ENCODE results near the gene TRUB1.

The TRUB1 gene

DNA sequence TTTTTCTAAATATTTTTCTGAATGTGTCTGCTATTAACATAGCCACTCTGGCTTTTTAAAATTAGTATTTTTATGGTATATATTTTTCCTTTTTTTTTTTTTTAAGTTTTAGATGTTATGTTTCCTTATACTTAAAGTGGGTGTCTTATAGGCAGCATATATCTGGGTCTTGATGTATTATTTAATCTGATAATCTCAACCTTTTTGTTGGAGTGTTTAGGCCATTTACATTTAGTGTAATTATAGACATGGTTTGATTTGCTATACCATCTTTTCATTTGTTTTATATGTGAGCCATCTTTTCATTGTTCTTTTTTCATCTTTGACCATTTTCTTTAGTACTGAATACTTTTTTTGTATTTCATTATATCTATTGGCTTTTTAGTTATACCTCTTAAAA lies 45.0 kb downstream of the TRUB1 start:
- FAIRE-seq, result peak; percentile 15

- no peak for FAIRE-seq
Measured at GRCh38 chr10:114987995-114988394, 50.0 kb downstream of the TRUB1 start.

DNA sequence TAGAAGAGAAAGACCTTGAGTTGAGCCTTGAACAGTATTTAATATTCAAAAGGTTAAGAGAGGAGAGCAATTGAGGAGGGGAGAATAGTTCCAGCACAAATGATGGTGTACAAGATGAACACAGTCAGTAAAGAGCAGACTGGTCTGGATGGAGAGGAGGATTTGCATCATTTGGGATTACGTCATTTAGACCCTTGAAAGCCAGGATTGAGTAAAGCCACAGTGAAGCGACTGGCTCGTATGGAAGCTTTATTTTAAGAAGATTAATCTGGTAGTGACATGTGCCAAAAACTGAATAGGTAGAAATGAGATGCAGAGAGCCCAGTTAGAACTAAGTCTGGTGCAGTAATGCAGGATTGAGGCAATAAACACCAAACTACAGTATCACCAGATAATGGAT lies 52.6 kb downstream of the TRUB1 start:
- no peak for FAIRE-seq

- no peak for FAIRE-seq
Measured at GRCh38 chr10:114990991-114991390, 53.0 kb downstream of the TRUB1 start.

GRCh38 chr10:114992189-114992775 lies 54.3 kb downstream of the TRUB1 start:
- peak; percentile 70 for FAIRE-seq

DNA sequence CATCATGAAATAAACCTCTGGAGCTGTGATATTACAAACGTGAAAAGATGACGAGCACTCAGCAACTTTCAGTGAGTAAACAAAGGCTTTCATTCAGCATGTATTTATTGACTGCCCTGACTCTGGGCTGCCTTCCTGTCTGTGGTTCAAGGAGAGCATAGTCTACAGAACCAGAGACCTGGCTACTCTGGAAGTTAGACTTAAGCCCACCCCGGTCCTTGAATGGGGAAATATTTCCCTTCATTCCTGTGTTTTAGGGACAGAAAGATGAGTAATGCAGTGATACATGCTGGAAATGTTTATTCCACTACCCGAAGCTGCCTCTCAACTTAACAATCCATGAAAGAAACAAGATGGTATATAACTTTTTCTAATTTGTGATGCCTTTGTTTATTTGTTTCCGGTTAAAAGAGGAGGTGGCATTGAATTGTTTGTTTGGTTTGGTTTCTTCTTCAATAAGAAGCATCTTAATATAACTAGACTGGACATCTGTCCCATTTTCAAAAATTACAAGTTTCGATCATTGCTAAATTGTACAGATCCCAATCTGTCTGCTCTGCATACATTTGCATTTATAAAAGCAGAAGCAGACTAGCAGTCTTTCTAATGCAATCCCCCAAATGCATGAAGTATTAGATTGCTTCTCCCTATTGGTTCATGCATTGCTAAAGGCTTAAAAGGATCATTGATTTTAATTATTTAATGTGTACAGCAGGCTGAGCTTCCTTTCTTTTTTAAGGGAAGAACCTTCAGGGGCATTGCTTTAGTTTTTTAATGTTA lies 57.7 kb downstream of the TRUB1 start:
- FAIRE-seq, result no peak

- FAIRE-seq, result peak; percentile 80
Measured at GRCh38 chr10:114996542-114996941, 58.5 kb downstream of the TRUB1 start.

DNA sequence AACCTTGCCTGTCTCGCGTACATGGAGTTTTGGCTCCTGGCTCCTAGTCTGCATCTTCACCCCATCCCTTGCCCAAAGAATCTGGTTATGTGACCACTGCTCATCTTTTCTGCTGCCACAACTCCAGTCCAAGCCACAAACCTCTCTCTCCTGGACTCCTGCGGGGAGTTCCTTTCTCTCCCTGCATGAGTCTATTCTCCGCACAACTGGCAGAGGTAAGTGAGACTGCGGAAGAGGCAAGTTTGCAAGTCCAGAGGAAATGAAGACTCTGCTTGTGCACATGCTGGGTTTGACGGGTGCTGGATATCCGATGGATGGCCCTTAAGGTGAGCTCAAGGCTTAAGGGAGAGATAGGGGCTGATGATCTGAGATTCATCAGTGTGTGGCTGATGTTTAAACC lies 61.0 kb downstream of the TRUB1 start:
- FAIRE-seq, result no peak

GRCh38 chr10:115001506-115002381 lies 63.7 kb downstream of the TRUB1 start:
- FAIRE-seq, result no peak

DNA sequence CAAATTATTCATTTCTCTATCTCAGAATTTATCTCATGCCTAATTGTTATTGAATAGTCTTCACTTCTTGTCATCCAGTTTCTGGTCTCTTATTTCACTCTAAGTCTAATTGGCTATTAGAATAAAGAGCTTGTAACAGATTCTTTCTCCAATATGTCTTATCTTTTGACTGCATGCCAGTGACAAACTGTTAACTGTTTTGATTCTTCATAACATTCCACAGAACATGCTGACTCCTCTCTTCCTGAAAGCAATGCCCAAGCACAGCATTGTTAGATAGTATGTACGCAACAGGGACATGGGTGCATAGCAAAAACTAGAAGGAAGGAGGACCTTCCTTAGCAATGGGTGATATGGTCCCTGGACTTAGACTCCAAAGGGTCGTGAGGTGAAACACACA lies 65.4 kb downstream of the TRUB1 start:
- no peak for FAIRE-seq

GRCh38 chr10:115004236-115004862 lies 66.4 kb downstream of the TRUB1 start:
- no peak for FAIRE-seq

GRCh38 chr10:115005771-115006170 lies 67.8 kb downstream of the TRUB1 start:
- FAIRE-seq, result no peak

- no peak for FAIRE-seq
Measured at GRCh38 chr10:115018185-115018931, 80.4 kb downstream of the TRUB1 start.

DNA sequence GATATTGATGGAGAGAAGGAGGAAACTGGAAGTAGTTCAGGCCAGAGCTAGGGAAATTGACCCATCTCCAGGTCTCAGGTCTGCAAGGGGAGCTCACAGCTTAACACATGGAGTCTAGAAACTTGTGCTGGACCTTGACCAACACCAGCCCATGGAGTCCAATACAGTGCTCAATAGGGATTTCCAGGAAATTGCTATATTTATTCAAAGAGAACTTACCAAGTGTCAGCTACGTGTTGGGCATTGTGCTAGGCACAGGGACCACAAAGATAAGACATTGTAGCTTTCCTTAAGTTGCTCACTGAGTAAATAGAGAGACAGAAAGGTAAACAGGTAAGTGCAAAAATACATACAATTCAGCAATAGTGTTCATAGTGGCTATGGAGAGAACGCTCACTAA lies 82.5 kb downstream of the TRUB1 start:
- no peak for FAIRE-seq

DNA sequence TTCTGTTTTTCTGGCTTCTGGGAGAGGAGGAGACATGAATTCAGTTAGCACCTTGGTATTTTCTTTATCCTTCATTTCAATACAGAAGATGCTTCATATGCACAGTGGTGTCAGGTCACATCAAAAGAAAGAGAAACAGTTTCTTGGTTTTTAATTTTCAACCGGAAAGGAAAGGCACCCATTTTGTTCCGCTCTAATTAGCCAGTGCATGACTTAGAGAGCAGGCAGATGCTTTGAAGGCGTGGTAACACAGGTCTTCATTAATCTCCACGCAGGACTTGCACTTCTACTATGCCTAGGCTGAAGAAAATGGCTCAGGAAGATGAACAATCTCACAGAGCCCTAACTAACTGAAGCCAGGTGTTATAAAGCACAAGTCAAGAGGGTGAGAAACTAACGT lies 84.7 kb downstream of the TRUB1 start:
- no peak for FAIRE-seq

DNA sequence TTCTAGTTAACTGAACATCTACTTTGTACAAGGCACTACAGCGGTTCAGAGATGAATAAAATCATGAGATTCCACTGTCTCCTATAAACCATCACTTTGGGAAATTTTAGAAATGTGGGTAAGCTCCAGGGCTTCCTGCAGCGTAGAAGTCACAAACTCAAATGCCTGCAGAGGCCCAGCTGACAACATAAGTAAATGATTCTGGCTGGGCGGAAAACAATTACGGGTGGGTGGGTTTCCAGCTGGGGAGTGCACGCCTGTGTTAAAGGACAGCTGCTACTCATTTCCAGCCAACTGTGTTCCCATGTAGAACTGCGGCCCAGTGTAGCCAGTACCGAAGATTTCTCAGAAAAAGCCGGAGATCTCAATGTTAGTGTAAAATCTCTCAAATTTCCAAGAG lies 85.7 kb downstream of the TRUB1 start:
- FAIRE-seq, result no peak

- no peak for FAIRE-seq
Measured at GRCh38 chr10:115024371-115024770, 86.4 kb downstream of the TRUB1 start.

DNA sequence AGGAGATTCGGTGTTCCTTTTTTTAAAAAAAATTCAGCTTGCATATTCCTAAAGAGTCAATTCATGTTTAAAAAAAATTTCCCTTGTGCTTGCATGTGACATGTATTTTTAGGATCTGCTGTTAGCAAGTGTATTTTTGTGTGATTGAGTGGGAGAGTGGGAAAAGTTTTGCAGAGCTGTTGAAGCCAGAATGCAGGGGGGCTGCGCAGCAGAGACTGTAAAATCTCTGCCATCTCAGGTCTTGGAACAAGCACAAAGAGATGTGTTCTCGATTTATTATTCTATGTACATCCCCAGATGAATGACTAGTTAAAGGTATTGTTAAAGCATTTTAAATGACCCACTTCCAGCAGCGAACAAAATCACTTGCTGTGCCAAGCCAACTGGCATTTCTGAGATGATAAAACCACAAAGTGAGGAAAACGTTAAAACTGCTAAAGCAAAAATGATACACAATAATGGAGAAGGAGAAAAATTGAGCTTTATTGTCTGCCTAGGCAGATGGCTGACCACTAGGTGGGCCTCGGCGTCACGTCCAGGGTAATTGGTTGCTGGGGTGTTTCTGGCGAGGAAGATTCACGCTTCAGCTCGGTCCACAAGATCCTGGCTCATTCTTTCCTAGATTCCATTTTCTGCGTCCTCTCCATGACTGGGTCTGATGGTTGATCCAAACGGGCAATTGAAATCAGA lies 88.2 kb downstream of the TRUB1 start:
- no peak for FAIRE-seq

GRCh38 chr10:115026746-115027140 lies 88.7 kb downstream of the TRUB1 start:
- FAIRE-seq, result no peak

All from endometrium (tissue), 2 donors.